Measurements from ENCODE around the gene CCDC106. TPM values are rescaled to one million over a fixed set of nuclear protein-coding genes. Genes with fewer than 3 reads are reported as not detected.

Gene CCDC106
- total RNA-seq, 1 experiment from 2014 or later, result 21.1 TPM

GRCh38 chr19:55660991-55661390, 13.0 kb downstream of the CCDC106 start:
- ATAC-seq (no peak), DNase-seq (ENCODE audit: low spot score) (no peak)
- no peaks in the 10 kb centered on the region; the same call in 1 of the 2 replicates for H3K27me3 Mint-ChIP-seq (ENCODE audit: low read depth)
- ChIA-PET POLR2A (no interaction called here), CTCF (no interaction called here)
- no peaks in the 10 kb centered on the region for H3K9me3 Mint-ChIP-seq
- no peak overlapping the region for H3K4me3 Mint-ChIP-seq
- H3K4me1 Mint-ChIP-seq, result peaks cover 28% of the 10 kb centered on the region
- TF ChIP-seq JAZF1 (CRISPR knock-in tag; IDR thresholded peaks at IDR 0.05) (no peak), NFYB (CRISPR knock-in tag; conservative IDR thresholded peaks at IDR 0.05; ENCODE audit: low read depth) (no peak), ZNF138 (CRISPR knock-in tag; conservative IDR thresholded peaks at IDR 0.05) (no peak), ZNF121 (CRISPR knock-in tag; IDR thresholded peaks at IDR 0.05) (no peak), FOXJ3 (CRISPR knock-in tag; IDR thresholded peaks at IDR 0.05; ENCODE audit: borderline replicate concordance) (no peak), MYBL2 (CRISPR knock-in tag; IDR thresholded peaks at IDR 0.05) (no peak)
- H3K27ac Mint-ChIP-seq, result no peak overlapping the region
- H3K36me3 Mint-ChIP-seq, result peaks cover 51% of the 10 kb centered on the region

GRCh38 chr19:55661826-55662225, 13.8 kb downstream of the CCDC106 start:
- peak overlapping the region; percentile 17; the same call in 1 of the 2 replicates for H3K27ac Mint-ChIP-seq
- ChIA-PET POLR2A (no interaction called here), CTCF (interaction anchor here (1.0 kb wide), 1 partner anchor 10 kb away, joined by 3 read pairs; no protein-coding TSS in a partner anchor)
- peaks cover 53% of the 10 kb centered on the region for H3K36me3 Mint-ChIP-seq
- peaks cover 20% of the 10 kb centered on the region for H3K4me1 Mint-ChIP-seq
- ATAC-seq, result no peak
- no peak for TF ChIP-seq ATF3 (CRISPR knock-in tag; conservative IDR thresholded peaks at IDR 0.05)
- TF ChIP-seq NFATC4 (CRISPR knock-in tag; IDR thresholded peaks at IDR 0.05), result no peak
- TF ChIP-seq NR3C1 (CRISPR knock-in tag; conservative IDR thresholded peaks at IDR 0.05; ENCODE audit: low read depth), result no peak
- TF ChIP-seq ARID4B (CRISPR knock-in tag; IDR thresholded peaks at IDR 0.05; ENCODE audit: borderline replicate concordance), result no peak
- TF ChIP-seq ZNF423 (CRISPR knock-in tag; IDR thresholded peaks at IDR 0.05), result no peak
- no peak for TF ChIP-seq GABPB1 (CRISPR knock-in tag; IDR thresholded peaks at IDR 0.05)
- no peak for TF ChIP-seq CREB1 (CRISPR knock-in tag; IDR thresholded peaks at IDR 0.05)
- no peak for TF ChIP-seq USF2 (CRISPR knock-in tag; IDR thresholded peaks at IDR 0.05)
- no peak for DNase-seq (ENCODE audit: low spot score)
- no peaks in the 10 kb centered on the region; the same call in 1 of the 2 replicates for H3K27me3 Mint-ChIP-seq (ENCODE audit: low read depth)
- H3K4me3 Mint-ChIP-seq, result no peak overlapping the region
- H3K9me3 Mint-ChIP-seq, result no peaks in the 10 kb centered on the region

GRCh38 chr19:55663846-55664536, 16.0 kb downstream of the CCDC106 start:
- ChIA-PET POLR2A (interaction anchor here (2.1 kb wide), 1 partner anchor 11 kb away, joined by 5 read pairs; no protein-coding TSS in a partner anchor), CTCF (no interaction called here)
- H3K27ac Mint-ChIP-seq, result no peak overlapping the region
- DNase-seq (ENCODE audit: low spot score) (no peak), ATAC-seq (no peak)
- TF ChIP-seq CBFB (CRISPR knock-in tag; IDR thresholded peaks at IDR 0.05; ENCODE audit: low read depth) (no peak), ATF6 (CRISPR knock-in tag; IDR thresholded peaks at IDR 0.05) (no peak)
- H3K9me3 Mint-ChIP-seq, result no peaks in the 10 kb centered on the region
- H3K4me3 Mint-ChIP-seq, result no peak overlapping the region
- peaks cover 57% of the 10 kb centered on the region for H3K36me3 Mint-ChIP-seq
- H3K4me1 Mint-ChIP-seq, result peaks cover 3% of the 10 kb centered on the region
- H3K27me3 Mint-ChIP-seq (ENCODE audit: low read depth), result no peaks in the 10 kb centered on the region; the same call in 1 of the 2 replicates

All from WTC11 (cell line).